Endothelial cell of hepatic sinusoid (primary cell): ENCODE results near the gene RPL7A.
"Not testable (repeated sequence)": the region's sequence is repeated elsewhere in the genome, so short reads cannot be mapped to it uniquely, and the experiment has no call there.

Experiments
- in situ Hi-C: cut with HindIII; loops from 2 replicates; pipeline ENCODE4 v1.10.0; 2017; ENCODE audit warnings: low sequenced_read_pairs

Gene RPL7A

DNA sequence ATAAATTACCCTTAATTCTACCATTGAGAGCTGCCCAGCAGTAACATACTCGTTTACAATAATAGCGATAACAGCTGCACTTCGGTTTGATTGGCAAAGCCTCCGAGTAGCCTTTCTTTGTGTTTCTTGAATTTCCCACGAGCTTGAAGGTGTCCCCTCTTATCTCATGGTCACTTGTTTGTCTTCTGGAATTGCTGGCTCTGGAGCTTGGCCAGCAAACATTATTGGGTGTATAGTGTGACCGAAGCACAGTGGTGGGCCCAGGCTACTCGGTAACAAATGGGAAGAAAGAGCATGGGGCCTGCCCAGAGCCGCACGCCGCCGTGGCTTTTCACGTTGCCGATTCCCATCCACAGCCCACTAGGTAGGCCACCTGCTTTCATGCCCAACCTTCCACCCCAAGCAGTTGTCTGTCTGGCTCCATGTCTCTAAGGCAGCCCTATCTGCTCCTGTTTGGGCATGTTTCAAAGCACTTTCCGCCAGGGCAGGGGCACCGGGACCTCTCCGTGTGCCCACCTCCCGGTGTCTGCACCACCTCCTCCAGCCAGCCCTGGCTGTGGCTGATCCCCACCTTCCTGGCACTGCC lies 36.8 kb downstream of the RPL7A start:
- in situ Hi-C loops: no loop called here

DNA sequence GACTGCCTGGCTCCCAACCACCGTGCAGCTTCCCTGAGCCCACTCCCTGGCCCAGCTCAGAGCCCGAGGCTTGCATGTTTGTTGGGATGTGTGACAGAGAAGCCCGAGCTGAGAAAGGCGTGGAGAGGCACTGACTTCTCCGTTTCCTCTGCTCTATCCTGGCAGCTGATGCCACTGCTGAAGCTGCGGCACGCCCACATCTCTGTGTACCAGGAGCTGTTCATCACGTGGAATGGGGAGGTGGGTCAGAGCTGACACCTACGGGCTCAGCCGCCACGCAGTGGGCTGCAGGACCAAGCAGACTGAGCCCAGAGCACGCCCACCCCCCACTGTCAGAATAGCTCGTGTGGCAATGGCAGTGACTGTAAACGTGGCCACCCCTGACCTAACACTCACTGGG lies 37.4 kb downstream of the RPL7A start:
- in situ Hi-C loops: no loop called here

DNA sequence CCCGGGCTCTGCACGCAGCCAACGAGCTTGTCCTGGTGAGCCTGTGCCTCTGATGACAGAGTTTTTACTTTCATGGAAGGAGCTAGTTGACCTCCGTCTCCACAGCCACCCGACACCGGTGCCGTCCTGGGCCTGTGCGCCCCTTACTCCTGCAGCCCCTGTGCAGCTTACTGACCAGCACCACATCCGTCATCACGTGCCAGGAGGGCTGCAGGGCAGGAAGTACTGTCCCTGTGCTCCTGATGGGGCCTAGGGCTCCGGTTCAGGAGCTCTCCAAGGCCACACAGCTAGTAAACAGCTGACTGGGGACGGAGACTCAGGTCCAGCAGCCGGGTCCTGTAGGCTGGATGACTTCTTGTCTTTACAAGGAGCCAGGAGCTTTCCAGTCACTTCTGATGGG lies 38.3 kb downstream of the RPL7A start:
- in situ Hi-C loops: no loop called here

DNA sequence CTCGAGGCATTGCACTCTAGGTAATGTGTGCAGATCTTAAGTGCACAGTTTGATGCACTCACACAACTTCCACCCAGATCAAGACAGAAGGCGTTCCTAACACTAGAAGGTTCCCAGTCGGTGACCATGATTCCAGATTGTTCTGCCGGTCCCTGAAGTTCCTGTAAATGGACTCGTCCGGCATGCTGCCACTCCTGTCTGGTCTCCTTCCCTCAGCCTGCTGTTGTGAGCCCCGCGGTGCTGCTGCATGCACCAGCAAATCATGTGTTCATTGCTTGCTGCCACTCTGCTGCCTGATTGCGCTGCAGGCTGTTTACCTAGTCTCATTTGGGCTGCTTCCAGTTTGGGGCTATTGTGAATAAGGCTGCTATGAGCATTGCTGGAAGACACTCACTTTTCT lies 39.7 kb downstream of the RPL7A start:
- in situ Hi-C loops: no loop called here

DNA sequence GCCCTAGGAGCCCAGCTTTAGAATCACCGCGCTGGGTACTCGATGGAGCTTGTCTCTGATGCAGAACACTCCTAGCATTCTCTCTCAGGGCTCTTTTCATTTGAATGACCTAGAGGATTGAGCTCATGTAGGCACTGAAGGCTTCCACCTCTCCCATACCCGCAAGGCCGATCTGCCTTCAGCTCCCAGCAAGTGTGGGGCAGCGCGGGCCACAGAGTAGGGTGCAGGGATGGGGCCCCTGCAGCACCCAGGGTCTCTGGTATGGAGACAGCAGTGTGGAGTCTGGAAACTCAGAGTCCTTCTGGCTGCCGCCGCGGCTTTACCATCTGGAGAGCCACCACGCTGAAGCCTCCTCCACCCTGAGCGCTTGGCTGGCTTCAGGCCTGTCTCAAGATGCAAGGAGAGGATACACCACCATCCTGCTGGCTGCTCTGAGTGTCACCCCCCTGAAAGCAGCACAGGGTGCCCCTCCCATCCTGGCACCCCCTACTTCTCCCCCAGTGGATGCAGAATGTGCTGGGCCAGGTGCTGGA lies 41.1 kb downstream of the RPL7A start:
- in situ Hi-C loops: no loop called here

DNA sequence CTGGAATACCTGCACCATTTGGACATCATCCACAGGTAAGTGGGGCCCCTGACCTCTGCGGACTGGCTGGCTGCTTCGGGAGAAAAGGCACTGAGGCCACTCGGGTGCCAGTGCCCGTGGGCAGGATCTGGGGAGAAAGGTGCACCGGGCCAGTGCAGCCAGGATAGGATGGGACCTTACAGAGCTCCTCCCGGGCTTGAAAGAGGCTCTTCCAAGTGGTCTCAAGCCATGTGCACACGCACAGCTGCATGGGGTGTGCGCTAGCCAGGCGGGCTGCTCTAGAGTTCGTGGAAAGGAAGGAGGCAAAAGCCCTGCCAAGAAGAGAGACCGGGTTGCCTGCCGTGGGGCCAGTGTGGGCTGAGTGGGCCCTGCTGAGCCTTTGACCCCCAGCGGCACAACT lies 41.5 kb downstream of the RPL7A start:
- in situ Hi-C loops: no loop called here

DNA sequence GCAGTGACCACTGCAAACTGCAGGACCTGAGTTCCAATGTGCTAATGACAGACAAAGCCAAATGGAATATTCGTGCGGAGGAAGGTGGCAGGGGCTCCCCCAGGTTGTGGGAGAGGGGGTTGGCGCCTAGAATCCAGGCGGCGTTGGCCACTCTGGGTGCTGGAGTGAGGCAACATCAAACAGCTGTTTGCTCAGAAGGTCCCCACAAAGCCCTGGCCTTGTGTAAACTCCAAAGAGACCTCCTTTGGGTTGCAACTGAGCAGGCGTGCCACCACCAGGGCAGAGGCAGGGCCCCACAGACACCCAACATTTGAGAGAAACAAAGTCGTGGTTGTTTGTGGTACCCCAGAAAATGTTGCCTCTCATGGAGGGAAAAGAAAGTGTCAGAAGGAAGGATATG lies 42.7 kb downstream of the RPL7A start:
- in situ Hi-C loops: no loop called here

DNA sequence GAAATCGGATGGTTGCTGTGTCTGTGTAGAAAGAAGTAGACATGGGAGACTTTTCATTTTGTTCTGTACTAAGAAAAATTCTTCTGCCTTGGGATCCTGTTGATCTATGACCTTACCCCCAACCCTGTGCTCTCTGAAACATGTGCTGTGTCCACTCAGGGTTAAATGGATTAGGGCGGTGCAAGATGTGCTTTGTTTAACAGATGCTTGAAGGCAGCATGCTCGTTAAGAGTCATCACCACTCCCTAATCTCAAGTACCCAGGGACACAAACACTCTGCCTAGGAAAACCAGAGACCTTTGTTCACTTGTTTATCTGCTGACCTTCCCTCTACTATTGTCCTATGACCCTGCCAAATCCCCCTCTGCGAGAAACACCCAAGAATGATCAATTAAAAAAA lies 43.4 kb downstream of the RPL7A start:
- in situ Hi-C loops: not testable (repeated sequence)

DNA sequence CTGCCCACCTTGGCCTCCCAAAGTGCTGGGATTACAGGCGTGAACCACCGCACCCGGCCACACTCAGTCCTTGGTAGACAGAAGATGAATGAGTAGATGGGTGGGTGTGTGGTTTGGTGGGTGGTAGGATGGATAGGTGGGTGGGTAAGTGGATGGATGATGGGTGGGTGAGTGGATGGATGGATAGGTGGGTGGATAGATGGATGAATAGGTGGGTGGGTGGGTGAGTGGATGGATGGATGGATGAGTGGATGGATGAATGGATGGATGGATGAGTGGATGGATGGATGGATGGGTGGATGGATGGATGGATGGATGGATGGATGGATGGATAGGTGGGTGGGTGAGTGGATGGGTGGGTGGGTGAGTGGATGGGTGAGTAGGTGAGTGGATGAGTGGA lies 44.3 kb downstream of the RPL7A start:
- in situ Hi-C loops: not testable (repeated sequence)

DNA sequence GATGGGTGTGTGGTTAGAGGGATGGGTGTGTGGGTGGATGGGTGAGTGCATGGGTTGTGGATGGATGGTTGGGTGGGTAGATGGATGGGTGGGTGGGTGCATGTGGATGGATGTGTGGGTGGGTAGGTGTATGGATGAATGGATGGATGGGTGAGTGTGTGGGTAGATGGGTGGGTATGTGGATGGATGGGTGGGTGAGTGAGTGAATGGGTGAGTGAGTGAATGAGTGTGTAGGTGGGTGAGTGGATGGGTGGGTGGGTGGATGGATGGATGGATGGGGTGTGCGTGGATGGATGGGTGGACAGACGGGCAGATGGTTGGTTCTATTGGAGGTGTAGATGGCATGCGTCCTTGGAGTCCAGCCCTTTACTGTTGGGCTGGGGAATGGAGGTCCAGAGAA lies 45.4 kb downstream of the RPL7A start:
- in situ Hi-C loops: no loop called here

DNA sequence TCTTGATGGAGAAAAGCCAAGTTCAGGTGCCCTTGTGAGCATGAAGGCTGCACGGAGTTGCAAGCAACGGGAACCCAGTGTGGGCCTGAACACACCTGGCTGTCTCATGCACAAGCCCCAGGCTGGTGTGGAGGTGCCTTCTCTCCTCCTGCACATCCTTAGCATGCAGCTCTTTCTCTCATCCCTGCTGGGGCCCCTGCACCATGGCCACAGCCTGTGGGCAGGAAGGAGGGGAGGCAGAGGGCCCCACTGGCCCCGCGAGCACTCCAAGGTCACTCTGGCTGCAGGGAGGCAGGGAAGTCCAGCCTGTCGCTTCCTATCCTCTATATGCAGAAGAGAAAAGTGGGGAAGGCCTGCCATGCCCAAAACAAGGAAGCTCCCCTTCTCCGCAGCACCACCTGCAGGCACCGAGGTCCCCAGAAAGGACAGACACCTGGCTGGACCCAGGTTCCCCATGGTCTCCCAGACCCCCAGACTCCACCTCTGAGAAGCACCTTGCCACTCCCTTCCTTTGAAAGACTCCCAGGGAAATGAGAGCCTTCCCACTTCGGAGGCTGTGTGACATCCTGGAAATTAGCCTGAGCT lies 46.8 kb downstream of the RPL7A start:
- in situ Hi-C loops: no loop called here

DNA sequence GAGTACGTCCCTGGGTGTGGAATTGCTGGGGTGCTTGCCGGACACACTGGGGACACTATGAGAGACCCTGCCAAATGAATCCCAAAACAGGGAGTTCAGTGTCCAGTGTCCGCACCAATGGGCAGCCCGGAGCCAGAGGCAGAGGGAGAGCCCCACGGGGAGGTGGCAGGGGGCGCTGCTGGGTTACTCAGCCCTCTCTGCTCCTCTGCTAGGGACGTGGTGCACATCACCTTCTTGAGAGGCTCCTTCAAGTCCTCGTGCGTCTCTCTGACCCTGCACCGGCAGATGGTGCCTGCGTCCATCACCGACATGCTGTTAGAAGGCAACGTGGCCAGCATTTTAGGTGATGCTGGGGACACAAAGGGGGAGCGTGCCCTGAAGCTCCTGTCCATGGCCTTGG lies 48.9 kb downstream of the RPL7A start:
- in situ Hi-C loops: no loop called here

DNA sequence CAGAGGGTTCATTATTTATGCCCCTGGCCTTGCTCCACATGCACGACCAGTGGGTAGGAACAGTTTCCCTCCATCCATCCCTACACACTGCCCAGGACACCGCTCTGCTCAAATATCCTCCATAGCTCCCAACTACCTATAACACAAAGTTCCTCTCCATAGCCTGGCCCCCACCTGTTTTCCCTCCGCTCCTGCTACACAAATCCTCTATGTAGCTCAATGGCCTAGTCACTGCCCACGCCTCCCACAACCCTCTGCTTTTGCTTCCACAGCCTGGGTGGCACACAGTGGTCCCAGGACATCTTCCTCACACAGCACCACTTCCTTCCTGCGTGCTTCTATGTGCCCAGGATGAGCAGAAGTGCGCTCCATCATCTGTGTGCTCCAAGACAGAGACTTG lies 49.4 kb downstream of the RPL7A start:
- in situ Hi-C loops: no loop called here

DNA sequence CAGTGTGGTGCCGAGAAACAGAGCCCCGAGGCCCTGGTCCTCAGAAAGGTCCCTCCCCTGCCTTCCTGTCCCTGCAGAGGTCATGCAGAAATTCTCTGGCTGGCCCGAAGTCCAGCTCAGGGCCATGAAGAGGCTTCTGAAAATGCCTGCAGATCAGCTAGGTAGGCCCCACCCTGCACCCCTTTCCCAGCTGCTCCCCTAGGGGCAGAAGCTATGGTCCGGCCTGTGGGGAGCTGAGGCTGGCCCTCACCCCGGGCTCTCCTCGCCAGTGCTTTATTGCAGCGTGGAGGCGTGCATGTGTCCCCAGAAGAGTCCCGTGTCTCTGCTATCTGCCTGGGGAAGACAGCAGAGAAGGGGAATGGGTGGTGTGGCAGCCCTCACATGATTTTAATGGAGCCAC lies 49.9 kb downstream of the RPL7A start:
- in situ Hi-C loops: no loop called here

DNA sequence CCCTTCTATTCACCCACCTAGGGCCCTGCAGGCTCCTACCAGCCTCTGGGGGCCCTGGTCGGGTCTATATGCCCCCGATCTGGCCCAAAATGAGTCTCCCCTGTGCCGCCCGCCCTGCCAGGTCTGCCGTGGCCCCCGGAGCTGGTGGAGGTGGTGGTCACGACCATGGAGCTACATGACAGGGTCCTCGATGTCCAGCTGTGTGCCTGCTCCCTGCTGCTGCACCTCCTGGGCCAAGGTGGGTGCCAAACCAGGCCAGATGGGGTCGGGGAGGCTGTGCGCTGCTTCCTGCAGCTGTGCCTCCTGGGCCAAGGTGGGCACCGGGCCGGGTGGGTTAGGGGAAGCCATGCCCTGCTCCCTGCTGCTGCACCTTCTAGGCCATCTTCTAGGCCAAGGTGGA lies 52.3 kb downstream of the RPL7A start:
- in situ Hi-C loops: no loop called here
